Kidney epithelial cell (primary cell): ENCODE data around the gene VWA1. TPM values are rescaled to one million over a fixed set of nuclear protein-coding genes. Genes with fewer than 3 reads are reported as not detected.

ENCODE experiments used
- DNase-seq: peaks from one replicate; pipeline ENCODE4 v3.0.0-alpha.2; 2010; ENCODE audit warnings: low read depth
- H3K27me3 ChIP-seq: 2 replicates; pipeline ENCODE4 v1.6.0; 2011; ENCODE audit warnings: low read length; ENCODE audit not compliant: control insufficient read depth, insufficient read depth
- H3K36me3 ChIP-seq: 2 replicates; pipeline ENCODE4 v1.5.1; 2011; ENCODE audit warnings: low read length; ENCODE audit not compliant: control insufficient read depth, insufficient read depth
- H3K4me3 ChIP-seq: 2 replicates; pipeline ENCODE4 v1.5.1; 2011; ENCODE audit warnings: low read depth, mild to moderate bottlenecking, control low read depth, low read length
- total RNA-seq: library from RNA; depleted of rRNA; stranded (reverse); fragments of >200 nt; gene quantifications from 2 replicates; pipeline ENCODE4 v1.2.3, GENCODE V29; 2015
- TF ChIP-seq, protein P1 (sequence below): IDR thresholded peaks from 2 replicates; pipeline ENCODE4 v1.5.1; 2011; ENCODE audit warnings: mild to moderate bottlenecking, moderate library complexity, low read length, control low read depth, inconsistent platforms; ENCODE audit not compliant: insufficient read depth, poor library complexity, severe bottlenecking

VWA1 gene
- total RNA-seq, 1 donor from 2014 or later = 27.6 TPM

DNA sequence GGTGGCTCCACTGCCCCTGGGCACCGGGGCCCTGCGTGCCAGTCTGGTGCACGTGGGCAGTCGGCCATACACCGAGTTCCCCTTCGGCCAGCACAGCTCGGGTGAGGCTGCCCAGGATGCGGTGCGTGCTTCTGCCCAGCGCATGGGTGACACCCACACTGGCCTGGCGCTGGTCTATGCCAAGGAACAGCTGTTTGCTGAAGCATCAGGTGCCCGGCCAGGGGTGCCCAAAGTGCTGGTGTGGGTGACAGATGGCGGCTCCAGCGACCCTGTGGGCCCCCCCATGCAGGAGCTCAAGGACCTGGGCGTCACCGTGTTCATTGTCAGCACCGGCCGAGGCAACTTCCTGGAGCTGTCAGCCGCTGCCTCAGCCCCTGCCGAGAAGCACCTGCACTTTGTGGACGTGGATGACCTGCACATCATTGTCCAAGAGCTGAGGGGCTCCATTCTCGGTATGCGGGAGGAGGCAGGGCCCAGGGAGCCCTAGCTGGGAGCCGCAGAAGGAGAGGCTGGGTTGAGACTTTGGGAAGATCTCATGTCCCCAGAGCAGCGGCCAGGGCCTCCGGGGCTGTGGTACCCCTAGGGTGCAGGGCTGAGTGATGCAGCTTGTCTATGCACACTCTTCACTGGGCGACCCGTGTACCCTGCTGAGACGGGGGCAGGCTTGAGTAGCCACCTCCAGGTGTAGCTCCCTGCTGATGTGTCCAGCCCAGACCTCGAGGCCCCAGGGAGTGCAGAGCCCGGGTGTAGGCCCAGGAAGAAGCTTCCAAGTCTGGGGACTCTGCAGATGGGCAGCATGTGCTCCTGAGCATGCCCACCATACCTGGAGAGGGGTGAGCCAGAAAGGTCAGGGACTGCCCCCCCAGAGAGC, 1.8 kb downstream of the VWA1 start:
- Histone ChIP-seq H3K27me3 (no peaks in the 10 kb centered on the region), H3K4me3 (no peak overlapping the region), H3K36me3 (no peaks in the 10 kb centered on the region)
- TF ChIP-seq, protein P1, sequence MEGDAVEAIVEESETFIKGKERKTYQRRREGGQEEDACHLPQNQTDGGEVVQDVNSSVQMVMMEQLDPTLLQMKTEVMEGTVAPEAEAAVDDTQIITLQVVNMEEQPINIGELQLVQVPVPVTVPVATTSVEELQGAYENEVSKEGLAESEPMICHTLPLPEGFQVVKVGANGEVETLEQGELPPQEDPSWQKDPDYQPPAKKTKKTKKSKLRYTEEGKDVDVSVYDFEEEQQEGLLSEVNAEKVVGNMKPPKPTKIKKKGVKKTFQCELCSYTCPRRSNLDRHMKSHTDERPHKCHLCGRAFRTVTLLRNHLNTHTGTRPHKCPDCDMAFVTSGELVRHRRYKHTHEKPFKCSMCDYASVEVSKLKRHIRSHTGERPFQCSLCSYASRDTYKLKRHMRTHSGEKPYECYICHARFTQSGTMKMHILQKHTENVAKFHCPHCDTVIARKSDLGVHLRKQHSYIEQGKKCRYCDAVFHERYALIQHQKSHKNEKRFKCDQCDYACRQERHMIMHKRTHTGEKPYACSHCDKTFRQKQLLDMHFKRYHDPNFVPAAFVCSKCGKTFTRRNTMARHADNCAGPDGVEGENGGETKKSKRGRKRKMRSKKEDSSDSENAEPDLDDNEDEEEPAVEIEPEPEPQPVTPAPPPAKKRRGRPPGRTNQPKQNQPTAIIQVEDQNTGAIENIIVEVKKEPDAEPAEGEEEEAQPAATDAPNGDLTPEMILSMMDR = no peak
- no peak for DNase-seq

DNA sequence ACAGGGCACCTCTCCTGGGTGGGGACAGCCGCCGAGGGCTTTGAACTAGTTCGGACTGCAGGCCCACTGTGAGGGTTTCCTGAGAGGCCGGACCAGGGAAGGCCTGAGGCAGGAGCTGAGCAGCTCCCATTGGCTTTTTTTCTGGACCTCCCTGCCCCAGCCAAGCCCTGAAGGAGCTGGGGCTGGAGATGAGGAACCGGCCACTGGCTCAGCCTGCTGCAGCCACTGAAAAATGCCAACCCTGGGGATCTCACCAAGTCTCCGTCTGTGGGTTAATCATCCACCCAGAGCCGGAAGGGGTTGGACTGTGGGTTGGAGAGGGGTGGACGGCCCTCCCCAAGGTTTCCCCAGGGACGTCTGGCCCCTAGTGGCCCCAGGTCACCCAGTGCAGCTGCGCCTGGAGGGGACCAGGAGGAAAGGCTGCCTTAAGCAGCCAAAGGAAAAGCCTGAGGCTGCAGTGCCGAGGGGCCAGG, 2.5 kb downstream of the VWA1 start:
- Histone ChIP-seq H3K36me3 (no peaks in the 10 kb centered on the region), H3K4me3 (no peak overlapping the region), H3K27me3 (no peaks in the 10 kb centered on the region)
- peak; percentile 48 for DNase-seq
- TF ChIP-seq, protein P1 = peak; percentile 7

DNA sequence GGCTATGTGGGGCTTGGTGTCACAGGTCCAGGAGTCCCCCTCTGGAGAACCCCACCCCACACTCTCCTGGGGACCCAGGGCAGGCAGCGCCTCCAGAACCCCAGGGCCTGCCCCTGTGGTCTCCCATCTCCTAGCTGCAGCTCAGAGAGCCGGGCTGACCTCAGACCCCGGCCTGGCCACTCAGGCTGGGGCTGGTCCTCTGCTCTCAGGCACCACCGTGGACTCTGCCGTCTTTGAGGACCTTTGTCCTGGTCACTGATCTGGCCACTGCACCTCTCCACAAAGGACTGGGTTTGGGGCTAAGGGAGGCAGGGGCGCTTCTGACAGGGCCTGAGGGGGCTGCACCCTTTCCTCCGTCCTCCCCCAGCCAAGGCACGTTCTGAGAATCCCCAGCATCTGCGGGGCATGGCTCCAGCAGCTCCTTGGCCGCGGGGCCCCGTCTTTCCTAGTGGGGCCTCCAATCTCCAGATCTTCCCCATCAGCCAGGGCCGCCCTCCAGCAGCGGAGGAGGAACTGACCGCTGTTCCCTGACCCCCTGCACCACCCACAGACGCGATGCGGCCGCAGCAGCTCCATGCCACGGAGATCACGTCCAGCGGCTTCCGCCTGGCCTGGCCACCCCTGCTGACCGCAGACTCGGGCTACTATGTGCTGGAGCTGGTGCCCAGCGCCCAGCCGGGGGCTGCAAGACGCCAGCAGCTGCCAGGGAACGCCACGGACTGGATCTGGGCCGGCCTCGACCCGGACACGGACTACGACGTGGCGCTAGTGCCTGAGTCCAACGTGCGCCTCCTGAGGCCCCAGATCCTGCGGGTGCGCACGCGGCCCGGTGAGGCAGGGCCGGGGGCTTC, 3.3 kb downstream of the VWA1 start:
- no peak for DNase-seq
- no peaks in the 10 kb centered on the region for H3K27me3 ChIP-seq
- TF ChIP-seq, protein P1 = no peak
- no peaks in the 10 kb centered on the region for H3K36me3 ChIP-seq
- no peak overlapping the region for H3K4me3 ChIP-seq

DNA sequence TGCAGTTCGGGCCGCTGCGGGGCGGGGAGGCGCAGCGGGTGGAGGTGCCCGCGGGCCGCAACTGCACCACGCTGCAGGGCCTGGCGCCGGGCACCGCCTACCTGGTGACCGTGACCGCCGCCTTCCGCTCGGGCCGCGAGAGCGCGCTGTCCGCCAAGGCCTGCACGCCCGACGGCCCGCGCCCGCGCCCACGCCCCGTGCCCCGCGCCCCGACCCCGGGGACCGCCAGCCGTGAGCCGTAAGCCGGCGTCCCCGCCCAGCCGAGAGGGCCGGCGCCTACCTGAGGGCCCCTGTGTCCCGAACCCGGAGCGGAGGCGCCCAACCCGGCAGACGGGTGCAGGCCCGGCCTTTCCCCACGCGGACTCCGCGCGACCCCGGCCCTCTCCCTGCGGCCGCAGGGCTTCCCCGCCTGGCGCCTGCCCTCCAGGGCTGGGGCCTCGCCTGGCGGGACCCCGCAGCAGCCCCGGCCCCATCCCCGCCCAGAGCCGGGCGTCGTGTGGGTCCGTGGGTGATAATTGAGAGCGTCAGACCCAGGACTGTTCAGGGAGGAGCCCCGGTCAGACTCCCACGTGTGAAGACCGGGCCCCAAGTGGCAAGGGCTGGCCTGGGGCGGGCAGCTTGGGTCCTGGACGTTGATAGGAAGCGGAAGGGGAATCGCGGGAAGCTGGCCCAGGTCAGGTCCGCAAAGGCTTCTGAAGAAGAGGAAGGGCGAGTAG, 4.2 kb downstream of the VWA1 start:
- TF ChIP-seq, protein P1 = no peak
- Histone ChIP-seq H3K4me3 (no peak overlapping the region), H3K27me3 (peaks cover 2% of the 10 kb centered on the region), H3K36me3 (no peaks in the 10 kb centered on the region)
- no peak for DNase-seq

DNA sequence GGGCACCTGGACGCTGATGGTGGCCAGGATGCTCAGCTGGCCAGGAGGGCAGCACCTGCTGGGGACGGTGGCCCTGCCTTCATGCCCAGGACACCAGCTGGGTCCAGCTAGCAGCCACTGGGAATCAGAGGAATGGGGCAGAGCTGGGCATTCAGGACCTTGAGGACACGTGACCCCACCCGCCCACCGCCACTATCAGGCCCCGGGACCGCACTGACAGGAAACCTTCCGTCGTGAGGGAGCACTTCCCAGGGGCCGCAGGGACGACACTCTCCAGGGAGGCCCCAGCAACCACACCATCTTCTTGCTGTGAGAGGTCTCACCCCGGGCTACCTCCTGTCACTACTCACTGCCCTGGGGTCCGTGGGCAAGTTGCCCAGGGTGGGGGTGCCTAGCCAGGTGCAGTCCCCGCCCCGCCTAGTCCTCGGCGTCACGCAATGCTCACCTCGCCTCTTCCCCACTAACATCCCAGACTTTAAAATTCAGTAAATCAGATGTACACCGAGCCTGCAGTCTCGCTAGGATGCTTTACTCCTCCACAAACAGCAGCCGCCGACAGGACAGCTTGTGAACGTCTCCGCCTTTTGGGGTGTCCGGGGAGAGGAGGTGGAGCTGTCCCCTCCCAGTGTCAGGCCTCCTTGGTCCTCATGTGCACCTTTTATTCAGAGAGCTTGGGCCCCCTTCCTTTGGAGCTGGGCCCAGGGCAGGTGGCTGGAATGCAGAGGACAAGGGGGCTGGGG, 4.9 kb downstream of the VWA1 start:
- Histone ChIP-seq H3K36me3 (no peaks in the 10 kb centered on the region), H3K27me3 (peaks cover 2% of the 10 kb centered on the region), H3K4me3 (no peak overlapping the region)
- no peak for DNase-seq
- TF ChIP-seq, protein P1 = no peak
